ENCODE results near the gene KLK5.
"Not testable (repeated sequence)": the region's sequence is repeated elsewhere in the genome, so short reads cannot be mapped to it uniquely, and the experiment has no call there.

KLK5 gene

GRCh38 chr19:50921426-50922316, 31.2 kb downstream of the KLK5 start:
- DNase-seq = no peak

GRCh38 chr19:50916069-50916468, 36.8 kb downstream of the KLK5 start:
- no peak for DNase-seq

GRCh38 chr19:50912727-50913716, 39.8 kb downstream of the KLK5 start:
- peak; percentile 65 for DNase-seq

GRCh38 chr19:50912102-50912599, 40.7 kb downstream of the KLK5 start:
- DNase-seq = no peak

GRCh38 chr19:50911206-50912101, 41.4 kb downstream of the KLK5 start, which contains the start of gene KLK4:
Gene KLK4 (minus strand): TSS chr19:50911395. CDS start chr19:50910738, 657 bp downstream.
- DNase-seq = no peak

- DNase-seq = no peak
Measured at GRCh38 chr19:50910722-50911121, 42.1 kb downstream of the KLK5 start.

GRCh38 chr19:50909240-50910070, 43.4 kb downstream of the KLK5 start:
- DNase-seq = peak; percentile 96

GRCh38 chr19:50908336-50908735, 44.5 kb downstream of the KLK5 start:
- DNase-seq = no peak

- peak; percentile 63 for DNase-seq
Measured at GRCh38 chr19:50906217-50906616, 46.6 kb downstream of the KLK5 start.

- DNase-seq = no peak
Measured at GRCh38 chr19:50902640-50903039, 50.2 kb downstream of the KLK5 start.

GRCh38 chr19:50899569-50899968, 53.3 kb downstream of the KLK5 start:
- no peak for DNase-seq

- no peak for DNase-seq
Measured at GRCh38 chr19:50898018-50898417, 54.8 kb downstream of the KLK5 start.

- no peak for DNase-seq
Measured at GRCh38 chr19:50897612-50898011, 55.2 kb downstream of the KLK5 start.

GRCh38 chr19:50897191-50897607, 55.6 kb downstream of the KLK5 start:
- DNase-seq = no peak

- no peak for DNase-seq
Measured at GRCh38 chr19:50896591-50897190, 56.1 kb downstream of the KLK5 start.

- DNase-seq = not testable (repeated sequence)
Measured at GRCh38 chr19:50896089-50896590, 56.7 kb downstream of the KLK5 start.

GRCh38 chr19:50894478-50895356, 58.1 kb downstream of the KLK5 start:
- no peak for DNase-seq

All from islet precursor cell (in vitro differentiated cells).